HG02884 (cell line): ENCODE measurements around the gene KCND2.

Experiments
- ATAC-seq: cut with Tn5 transposase; IDR thresholded peaks from one replicate; pipeline ENCODE4 v1.9.1; 2021; ENCODE audit warnings: mild to moderate bottlenecking, moderate library complexity; ENCODE audit not compliant: unreplicated experiment

The KCND2 gene

DNA sequence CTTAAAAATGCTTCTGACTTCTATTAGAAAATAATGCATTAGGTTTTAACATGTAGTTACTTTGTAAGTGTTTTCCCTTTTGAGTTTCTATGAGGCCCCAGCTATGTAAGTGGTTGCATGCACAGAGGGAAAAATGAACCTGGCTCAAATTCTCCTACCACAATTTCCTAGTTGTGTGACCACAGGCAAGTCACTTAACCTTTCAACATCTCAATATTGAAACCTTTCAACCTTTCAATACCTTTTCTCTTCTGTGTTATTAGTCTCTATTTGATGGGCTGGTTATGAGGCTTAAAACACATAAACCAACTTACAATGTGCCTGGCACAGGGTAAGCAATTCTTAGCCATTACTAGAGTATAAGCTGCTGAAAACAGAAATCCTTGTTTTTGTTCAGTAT lies 203.0 kb downstream of the KCND2 start:
- peak; percentile 69 for ATAC-seq

DNA sequence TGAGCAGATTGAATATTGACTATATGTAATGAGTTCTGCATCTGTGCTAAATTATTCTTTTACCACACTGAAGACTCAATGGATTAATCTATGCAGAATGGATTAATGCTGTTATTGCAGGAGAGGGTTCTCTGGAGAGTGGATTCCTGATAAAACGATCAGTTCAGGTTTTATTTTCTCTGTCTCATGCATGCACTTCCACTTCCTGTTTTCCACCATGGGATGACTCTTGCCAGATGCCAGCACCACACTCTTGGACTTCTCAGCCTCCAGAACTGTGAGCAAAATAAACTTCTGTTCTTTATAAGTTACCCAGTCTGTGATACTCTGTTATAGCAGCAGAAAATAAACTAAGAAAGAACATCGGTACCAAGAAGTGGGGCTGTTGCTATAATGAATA lies 207.5 kb downstream of the KCND2 start:
- no peak for ATAC-seq

DNA sequence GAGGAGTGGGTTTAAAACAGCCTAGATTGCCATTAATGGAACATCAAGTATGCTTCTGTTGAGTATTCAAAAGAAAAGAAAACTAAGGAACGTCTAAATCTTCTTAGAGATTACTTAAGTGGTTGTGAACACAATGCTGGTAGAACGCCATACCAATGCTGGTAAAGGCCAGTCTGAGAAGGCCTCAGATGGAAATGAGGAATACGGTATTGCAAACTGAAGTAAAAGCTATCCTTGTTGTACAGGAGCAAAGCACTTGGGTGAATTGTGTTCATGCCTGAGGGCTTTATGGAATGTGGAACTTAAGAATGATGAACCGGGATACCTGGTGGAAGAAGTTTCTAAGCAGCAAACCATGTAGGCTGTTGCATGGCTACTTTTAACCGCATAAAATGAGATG lies 208.0 kb downstream of the KCND2 start:
- no peak for ATAC-seq

DNA sequence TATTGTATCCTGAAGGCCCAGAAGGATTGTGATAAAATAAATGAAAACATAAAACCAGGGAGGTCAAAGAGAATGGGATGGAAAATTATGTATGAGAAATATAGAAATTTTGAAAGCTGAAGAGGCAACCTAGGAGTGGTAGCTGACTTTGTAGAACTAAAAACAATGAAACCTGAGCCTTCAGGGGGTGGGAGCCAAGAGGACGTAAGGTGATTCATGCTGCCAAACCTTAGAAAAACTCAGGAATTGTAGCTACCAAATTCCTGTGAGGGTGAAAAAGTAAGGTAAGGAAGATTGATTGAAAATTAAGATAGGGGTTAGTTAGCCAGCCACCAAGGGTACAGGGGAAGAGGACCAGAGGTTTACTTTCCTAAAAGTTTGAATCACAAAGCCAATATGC lies 213.2 kb downstream of the KCND2 start:
- no peak for ATAC-seq

DNA sequence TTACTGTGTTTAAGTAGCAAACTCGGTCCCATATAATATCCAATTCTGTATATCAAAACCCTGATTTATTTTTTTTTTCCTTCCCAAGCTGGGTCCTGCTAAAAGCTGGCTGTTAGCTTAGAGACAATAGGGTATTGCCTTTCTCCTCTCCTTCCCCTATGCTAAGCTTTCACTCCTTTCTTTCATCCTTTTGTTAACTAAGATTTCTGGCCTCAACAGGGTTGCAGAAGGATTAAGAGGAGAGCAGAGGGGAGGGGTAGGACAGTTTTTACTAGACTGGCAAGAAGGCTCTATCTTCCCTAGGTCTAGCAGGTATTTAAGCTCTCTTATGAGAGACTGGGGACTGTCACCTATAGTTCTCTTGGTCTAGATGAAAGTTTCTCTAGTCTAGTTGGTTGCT lies 229.2 kb downstream of the KCND2 start:
- ATAC-seq = no peak

DNA sequence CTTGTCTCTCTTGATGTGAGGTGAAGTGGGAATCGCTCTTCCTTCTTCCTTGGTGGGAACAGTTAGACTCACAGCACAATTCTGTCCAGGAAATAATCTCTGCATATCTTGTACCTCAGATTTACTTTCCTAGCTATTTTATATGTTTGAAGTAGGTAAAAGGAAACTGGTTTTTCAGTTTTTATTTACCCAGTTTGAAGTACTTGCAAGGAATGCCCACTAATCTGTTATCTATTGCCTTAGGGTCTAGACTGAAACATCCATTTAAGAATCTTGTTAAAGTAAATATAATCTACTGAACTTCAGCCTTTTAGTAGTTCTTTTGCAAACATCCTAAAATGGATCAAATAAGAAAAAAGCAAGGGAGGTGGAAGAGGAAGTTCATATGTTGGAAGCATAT lies 229.8 kb downstream of the KCND2 start:
- ATAC-seq = no peak

DNA sequence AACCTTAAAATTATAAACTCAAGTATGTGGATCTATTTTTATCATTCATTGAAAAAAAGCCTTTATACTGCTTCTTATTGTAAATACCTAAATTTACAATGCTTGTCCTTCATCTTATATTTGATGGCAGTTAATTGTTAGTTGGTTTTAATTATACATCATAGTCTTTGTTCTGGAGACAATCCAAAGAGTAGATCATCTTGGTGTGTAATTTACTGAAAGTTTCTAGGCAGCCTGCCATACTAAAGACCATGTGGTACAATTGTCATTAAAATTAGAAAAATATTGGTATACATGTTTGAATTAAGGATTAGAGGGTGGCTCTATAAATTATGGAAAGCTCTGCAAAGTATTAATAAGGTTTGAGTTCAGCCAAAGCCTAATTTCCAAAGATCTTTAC lies 231.4 kb downstream of the KCND2 start:
- ATAC-seq = no peak

DNA sequence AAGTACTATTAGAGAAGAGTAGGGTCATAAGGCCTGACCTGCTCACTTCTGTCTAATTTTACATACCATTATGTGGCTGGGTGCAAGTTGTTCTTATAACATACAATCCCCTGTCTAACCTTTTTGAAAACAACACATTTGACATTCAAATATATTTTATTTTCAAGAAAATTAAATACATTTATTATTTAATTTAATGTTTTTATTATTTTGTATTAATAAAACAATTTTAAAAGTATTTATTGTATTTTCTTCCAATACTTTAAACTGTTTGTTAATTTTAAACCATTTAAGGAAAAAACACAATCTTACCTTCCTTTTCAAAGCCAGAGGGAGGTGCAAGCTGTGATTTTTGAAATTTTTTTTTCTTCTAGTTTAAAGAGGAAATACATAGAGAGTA lies 232.8 kb downstream of the KCND2 start:
- no peak for ATAC-seq

DNA sequence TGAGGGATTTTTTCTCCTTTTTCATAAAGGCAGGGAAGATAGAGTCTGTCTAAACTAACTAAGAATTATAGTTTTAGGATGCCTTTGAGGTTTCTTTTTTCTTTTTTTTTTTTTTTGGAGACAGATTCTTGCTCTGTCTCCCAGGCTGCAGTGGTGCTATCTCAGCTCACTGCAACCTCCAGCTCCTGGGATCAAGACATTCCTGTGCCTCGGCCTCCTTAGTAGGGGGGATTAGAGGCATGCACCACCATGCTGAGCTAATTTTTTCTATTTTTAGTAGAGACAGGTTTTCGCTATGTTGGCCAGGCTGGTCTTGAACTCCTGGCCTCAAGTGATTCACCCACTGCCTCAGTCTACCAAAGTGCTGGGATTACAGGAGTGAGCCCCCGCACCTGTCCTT lies 239.7 kb downstream of the KCND2 start:
- no peak for ATAC-seq

DNA sequence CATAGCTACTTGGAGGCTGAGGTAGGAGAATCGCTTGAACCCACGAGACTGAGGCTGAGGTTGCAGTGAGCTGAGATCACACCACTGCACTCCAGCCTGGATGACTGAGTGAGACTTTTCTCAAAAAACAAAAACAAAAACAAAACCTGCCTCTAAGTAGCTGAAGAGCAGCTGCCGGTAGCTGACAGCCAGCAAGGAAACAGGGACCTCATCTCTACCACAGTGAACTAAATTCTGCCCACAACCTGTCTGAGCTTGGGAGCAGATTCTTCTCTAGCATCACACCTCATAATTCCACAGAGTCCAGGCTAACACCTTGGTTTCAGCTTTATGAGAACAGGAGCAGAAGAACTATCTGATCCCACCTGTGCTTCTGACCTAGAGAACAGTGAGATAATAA lies 246.2 kb downstream of the KCND2 start:
- no peak for ATAC-seq

DNA sequence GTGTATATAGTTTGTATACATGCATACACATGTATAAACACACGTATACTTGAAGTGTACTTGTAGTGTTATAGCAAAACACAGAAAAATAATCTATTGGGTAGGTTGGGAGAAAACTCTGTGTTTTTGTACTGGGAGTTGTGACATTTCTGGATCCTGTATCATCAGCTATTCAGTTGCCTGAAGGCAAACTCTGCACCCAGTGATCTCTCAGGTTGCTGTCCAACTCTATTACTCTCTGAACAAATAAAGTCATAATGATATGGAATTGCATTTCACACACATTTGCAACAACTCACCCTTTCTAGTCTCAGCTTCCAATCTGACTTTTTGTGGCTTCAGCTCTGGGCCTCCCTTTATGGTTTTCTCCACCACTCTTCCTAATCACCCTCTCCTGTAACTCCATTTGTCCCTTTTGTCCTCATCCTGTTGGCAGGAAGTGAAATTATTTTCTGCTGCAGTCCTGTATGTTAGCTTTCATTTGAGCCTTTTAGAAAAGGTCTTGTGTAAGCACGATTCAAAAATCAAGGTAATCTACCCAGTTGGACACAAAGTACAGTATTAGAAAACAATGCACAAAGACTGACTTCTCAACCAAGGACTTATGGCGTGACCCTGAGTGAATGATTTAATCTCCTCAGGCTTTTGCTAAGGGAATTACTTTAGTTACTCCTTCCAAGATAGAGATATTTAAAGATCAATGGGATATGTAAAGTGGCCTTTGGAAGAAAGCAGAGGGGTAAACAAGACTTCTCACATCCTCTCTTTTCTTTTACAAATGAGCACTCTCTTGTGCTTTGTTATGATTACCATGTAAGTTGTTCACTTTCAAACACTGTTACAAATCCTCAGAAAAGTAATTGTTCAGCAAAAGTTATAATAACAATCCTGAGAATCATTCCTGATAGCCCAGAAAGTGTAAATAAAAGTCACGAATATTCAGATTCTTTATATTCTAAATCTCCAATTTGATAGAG lies 249.1 kb downstream of the KCND2 start:
- no peak for ATAC-seq

DNA sequence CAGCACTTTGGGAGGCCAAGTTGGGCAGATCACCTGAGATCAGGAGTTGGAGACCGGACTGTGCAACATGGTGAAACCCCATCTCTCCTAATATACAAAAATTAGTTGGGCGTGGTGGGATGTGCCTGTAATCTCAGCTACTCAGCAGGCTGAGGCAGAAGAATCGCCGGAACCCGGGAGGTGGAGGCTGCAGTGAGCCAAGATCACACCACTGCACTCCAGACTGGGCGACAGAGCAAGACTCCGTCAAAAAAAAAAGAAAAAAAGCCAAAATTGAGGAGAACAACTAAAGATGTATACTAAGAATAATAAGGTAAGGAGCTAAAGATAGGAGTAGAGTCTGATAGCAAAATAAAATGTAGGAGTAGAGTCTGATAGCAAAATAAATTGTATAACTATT lies 251.0 kb downstream of the KCND2 start:
- ATAC-seq = no peak

DNA sequence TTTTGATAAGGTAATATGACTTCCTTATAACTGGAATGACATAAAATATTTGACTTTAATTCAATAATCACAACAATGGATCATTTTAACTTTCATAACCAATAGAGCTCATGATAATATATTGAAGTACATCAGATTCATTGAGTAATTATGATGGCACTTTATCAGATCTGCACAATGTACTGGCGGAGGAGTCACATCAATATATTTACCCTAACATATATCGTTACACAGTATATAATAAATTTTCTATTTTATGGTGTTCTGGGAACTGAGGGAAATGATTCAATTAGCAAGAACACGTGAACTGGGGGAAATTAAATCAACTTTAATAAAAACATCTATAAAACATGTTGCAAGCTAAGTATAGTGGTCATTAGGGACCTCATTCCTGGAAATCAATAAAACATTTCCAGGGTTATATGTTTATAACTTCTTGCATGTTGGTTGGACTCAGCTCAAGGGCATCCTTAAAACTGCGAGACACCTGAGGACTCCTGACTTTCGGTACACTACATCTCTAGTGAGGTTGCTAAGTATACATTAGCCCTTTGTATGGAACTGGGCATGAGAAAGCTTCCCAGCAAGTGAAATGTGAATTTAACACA lies 254.0 kb downstream of the KCND2 start:
- ATAC-seq = no peak

DNA sequence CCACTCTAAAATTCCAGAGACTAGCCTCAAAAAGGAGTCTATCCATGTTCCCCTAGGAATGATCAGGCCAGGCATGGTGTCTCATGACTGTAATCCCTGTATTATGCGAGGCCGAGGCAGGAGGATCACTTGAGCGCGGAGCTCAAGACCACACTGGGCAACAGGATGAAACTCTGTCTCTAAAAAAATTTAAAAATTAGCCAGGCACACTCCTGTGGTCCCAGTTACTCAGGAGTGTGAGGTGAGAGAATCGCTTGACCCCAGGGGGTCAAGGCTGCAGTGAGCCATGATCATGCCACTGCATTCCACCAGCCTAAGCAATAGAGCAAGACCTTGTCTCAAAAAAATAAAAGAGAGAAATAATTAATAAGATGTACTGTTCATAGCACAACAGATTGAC lies 256.8 kb downstream of the KCND2 start:
- no peak for ATAC-seq

DNA sequence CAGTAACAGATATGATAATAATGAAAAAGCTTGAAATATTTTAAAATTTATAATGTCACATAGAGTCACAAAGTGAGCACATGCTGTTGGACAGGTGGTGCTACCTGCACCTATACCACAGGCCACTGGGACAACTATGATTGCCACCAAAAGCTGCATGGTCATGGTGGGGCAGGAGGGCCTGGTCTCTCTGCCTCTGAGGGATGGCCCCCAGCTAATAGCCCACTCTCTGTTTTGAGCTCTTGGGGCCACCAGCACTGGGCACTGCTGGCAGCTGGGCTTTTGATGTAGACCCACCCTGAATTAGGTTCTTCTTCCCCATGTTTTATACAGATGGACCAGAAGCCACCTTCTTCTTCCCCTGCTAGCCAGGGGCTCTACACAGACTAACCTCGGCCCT lies 265.4 kb downstream of the KCND2 start:
- ATAC-seq = no peak

DNA sequence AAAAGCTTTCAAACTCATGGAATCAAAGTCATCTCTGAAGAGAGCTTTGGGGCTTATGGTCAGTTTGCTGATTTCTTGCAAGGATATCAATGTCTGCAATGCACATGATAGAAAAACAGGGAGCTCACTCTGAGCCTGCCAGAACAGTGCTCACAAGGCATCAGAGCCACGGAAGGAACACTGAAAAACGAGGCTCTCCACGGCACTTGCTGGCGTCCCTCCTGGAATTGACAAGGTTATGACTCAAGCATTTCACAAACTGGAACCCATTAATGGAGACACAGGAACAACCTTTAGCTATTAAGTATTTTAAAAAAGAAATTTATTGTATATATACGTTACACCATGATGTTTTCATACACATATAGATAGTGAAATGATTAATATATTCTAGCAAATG lies 266.3 kb downstream of the KCND2 start:
- no peak for ATAC-seq

DNA sequence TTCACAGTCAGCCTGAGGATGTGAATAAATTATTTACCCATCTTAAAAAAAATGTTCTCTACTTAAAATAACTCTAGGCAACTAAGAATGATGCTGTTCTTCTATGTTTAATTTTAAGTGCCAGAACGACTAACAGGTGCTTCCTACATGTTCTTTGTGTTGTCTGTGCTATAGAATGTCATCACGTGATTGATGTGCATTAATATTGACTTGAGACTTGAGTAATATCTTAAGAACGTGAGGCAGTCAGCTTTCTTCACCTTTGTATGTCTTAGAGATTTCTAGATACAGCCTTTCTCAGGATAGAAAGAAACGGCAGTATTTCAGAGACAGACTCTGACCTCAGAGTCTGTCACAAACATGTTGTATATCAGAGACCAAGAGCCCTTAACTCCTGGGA lies 274.6 kb downstream of the KCND2 start:
- no peak for ATAC-seq

DNA sequence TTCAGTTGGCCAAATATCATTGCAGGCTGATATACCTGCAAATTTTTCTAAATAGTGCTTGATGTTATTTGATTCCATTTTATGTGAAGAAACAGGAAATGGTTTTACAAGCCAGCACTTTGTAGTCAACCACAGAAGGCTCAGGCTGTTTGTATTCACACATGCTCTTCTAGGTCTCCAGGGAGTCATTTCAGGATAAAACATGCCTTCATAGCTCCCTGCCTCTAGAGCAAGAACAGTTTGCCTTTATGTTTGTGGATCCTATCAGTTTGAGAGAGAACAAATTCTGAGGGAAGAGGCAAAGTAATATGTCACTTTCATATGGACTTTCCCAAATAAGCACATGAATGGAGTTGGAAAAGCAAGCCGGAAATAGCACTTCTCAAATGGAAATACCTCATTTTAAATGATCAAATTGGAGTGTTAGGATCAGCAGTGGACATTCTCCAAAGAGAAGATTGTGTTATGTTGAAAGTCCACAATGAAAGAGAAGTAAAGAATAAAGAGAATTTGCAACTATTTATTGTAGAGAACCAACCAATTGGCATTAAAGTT lies 277.6 kb downstream of the KCND2 start:
- ATAC-seq = peak; percentile 36

DNA sequence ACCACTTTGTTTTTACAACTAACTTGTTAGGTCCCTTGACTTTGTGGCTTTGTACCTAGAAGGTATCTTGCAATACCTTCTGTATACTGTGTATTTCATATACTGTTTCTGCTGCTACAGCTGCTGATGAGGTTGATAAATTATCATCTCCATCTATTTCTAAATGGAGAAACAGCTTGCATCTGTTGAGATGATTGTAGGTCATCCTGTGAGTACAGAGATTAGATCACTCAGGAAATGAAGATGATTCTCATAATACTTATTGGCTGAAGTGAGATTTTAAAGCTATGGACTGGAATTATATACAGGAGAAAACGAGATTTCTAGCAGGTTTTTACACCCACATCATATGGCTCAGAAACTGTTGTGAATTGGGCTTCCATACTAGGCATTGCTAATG lies 280.5 kb downstream of the KCND2 start:
- peak; percentile 36 for ATAC-seq

DNA sequence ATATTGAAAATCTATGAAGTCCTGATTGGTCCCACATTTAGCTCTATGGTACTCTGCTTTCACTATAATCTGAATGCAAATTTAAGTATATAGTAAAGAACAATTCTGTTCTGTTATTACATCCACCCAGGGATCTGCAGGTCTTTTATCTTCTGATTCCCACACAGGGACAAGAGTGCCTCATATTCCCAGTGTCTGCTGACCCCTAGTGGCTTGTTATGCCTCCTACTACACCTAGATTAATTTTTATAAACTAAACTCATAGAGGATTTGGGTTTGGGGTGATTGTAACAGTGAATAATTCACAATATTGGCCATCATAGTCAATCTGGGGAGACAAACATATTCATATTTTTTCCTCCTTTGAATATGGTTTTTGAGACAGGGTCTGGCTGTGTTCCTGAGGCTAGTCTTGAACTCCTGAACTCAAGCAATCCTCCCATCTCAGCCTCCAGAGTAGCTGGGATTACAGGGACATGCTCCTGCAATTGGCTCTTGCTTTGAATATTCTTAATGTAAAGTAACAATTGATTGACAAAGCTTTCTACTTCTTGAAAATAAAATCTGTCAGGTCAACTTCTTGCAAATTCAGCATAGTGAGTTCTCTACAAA lies 282.1 kb downstream of the KCND2 start:
- peak; percentile 56 for ATAC-seq

DNA sequence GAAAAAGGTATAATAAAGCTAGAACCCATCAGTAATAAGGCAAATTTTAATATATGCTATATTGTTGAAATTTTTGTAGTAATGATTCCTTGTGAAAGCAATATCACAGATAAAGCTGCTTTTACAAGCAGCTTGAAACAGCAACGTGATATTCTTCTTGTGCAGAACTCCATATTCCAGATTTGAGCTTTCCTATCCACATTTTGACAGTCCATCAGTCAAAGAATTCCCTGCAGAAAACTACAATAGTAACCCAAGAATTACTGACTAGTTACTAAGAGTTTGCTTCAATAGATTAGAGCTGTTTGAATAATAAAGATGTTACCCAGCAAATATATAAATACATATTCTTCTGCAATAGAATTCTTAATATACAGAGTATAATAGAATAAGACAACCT lies 291.2 kb downstream of the KCND2 start:
- ATAC-seq = no peak

DNA sequence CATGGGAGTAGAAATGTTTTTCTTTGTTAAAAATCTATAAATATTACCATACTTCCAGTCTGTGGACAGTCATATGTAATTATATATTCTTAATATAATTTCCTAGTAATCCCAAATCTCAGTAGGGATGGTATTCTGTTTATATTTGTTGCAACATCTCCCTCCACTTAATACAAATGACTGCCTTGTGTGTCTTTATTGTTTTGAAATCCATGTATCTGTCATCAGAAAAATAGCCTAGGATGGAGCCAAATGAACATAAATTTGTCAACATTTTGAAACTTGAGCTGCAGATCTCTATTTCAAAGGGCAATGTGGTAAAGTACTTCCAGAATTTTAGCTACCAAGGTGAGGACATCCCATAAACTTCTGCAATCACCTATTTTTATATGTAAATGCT lies 294.2 kb downstream of the KCND2 start:
- no peak for ATAC-seq
